MG63 (cell line): ENCODE measurements around the gene INSC. TPM values are rescaled to one million over a fixed set of nuclear protein-coding genes. Genes with fewer than 3 reads are reported as not detected.
A peak's percentile ranks its signal among the peaks of the same experiment; 100 is the strongest.
"Not testable (repeated sequence)": the region's sequence is repeated elsewhere in the genome, so short reads cannot be mapped to it uniquely, and the experiment has no call there.

Experiments used
- DNase-seq: peaks from one replicate; pipeline ENCODE4 v3.0.0-alpha.2; 2020
- H3K27me3 ChIP-seq: fragments of 250-450 bp; sonication (Bioruptor Pico); 2 replicates; pipeline ENCODE4 v1.5.1; 2020; ENCODE audit warnings: mild to moderate bottlenecking, moderate library complexity
- H3K36me3 ChIP-seq: fragments of 250-450 bp; sonication (Bioruptor Pico); 2 replicates; pipeline ENCODE4 v1.5.1; 2020; ENCODE audit warnings: mild to moderate bottlenecking, moderate library complexity
- H3K4me3 ChIP-seq: fragments of 250-450 bp; sonication (Bioruptor Pico); 2 replicates; pipeline ENCODE4 v1.5.1; 2020; ENCODE audit warnings: mild to moderate bottlenecking, moderate library complexity
- H3K9me3 ChIP-seq: fragments of 250-450 bp; sonication (Bioruptor Pico); 2 replicates; pipeline ENCODE4 v1.5.1; 2020; ENCODE audit warnings: mild to moderate bottlenecking, moderate library complexity
- total RNA-seq: library from RNA; depleted of rRNA; stranded (reverse); fragments of >200 nt; shearing (Covaris generic); gene quantifications from 2 replicates; pipeline ENCODE4 v1.2.3, GENCODE V29; 2014; ENCODE audit warnings: low replicate concordance; rRNA removed

INSC gene, protein sequence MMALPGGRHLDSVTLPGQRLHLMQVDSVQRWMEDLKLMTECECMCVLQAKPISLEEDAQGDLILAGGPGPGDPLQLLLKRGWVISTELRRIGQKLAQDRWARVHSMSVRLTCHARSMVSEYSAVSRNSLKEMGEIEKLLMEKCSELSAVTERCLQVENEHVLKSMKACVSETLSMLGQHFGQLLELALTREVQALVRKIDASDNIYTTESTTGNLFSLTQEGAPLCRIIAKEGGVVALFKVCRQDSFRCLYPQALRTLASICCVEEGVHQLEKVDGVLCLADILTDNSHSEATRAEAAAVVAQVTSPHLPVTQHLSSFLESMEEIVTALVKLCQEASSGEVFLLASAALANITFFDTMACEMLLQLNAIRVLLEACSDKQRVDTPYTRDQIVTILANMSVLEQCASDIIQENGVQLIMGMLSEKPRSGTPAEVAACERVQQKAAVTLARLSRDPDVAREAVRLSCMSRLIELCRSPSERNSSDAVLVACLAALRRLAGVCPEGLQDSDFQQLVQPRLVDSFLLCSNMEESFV
- 4.1 and 6.2 TPM in 2 replicates for total RNA-seq

DNA sequence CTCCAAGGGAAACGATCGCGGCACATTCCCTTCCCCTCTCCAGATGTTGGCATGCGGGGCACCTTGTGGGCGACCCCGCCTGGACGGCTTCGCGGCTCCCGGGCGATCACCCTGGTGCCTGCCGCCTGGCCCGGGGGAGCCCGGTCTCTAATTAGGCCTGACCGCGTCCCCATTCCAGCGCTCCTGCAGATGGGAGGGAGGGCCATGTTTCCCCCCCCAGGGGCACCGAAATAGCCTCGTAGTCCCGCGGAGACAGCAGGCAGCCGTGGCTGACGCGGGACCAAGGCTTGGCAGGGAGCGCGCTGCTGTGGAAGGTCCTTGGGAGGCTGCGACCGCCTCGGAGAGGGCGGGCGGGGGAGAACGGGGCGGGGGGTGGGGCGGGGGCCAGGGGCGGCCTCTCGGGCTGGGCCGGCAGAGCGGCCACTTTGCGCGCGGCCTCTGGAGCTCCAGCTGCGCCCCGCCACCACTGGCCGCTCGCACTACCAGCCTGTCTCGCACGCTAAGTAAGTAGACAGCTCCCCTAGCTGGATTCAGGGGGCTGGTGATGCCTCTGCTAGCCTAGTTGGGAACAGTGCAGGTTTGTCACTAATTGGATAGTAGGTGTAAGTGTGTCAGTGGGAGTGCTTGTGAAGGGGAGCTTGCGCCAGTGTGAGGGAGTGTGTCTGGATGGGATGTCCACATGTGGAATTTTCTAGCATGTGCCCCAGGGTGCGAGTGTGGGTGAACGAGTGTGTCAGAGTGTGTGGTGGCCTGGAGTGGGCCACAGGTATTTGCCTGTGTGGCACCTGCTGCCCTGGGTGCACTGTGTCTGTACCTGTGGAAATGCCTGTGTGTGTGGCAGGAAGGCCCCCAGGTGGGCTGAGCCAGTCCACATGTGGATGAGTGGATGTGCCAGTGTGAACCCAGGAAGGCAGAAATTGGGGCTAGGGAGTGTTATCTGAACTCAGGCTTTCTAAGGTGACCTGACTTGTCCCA, at the start of gene INSC:
Gene INSC (plus strand): TSS at position 423 of the 975 bp plus-strand sequence. CDS start 34,252 bp downstream, outside the sequence.
- H3K9me3 ChIP-seq, result no peaks in the 10 kb centered on the region
- no peaks in the 10 kb centered on the region for H3K27me3 ChIP-seq
- H3K36me3 ChIP-seq, result no peaks in the 10 kb centered on the region
- H3K4me3 ChIP-seq, result peak within 1 kb of the TSS; percentile 22
- DNase-seq, result peak; percentile 18

DNA sequence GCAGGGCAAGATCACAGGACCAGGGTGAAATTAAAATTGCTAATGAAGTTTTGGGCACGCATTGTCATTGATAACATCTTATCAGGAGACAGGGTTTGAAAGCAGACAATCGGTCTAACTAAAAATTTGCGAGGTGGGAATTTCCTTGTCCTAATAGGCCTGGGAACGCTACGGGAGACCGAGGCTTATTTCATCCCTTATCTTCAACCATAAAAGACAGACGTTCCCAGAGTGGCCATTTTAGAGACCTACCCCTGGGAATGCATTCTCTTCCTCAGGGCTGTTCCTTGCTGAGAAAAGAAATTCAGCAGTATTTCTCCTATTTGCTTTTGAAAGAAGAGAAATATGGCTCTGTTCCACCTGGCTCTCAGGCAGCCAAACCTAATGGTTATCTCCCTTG, 45.0 kb upstream of the INSC start:
- not testable (repeated sequence) for H3K9me3 ChIP-seq, H3K27me3 ChIP-seq, H3K36me3 ChIP-seq, H3K4me3 ChIP-seq, DNase-seq

GRCh38 chr11:15071556-15072255, 43.0 kb upstream of the INSC start:
- Histone ChIP-seq H3K9me3 (no peaks in the 10 kb centered on the region), H3K36me3 (no peaks in the 10 kb centered on the region), H3K27me3 (peaks cover 6% of the 10 kb centered on the region), H3K4me3 (no peak overlapping the region)
- DNase-seq, result no peak

- H3K36me3 ChIP-seq, result no peaks in the 10 kb centered on the region
- H3K4me3 ChIP-seq, result no peak overlapping the region
- H3K27me3 ChIP-seq, result peaks cover 6% of the 10 kb centered on the region
- no peak for DNase-seq
- H3K9me3 ChIP-seq, result no peaks in the 10 kb centered on the region
Observed at GRCh38 chr11:15072551-15073143, 42.1 kb upstream of the INSC start.

- Histone ChIP-seq H3K4me3 (peak within 1 kb of the TSS; percentile 6; the same call in 1 of the 2 replicates), H3K9me3 (no peaks in the 10 kb centered on the region)
- peak; percentile 23 for DNase-seq
Observed at GRCh38 chr11:15073361-15074205, 41.1 kb upstream of the INSC start, which contains the start of gene CALCB. Gene CALCB, plus strand, starts transcription at chr11:15073593. Its CDS starts 1,126 bp downstream, at chr11:15074719.

DNA sequence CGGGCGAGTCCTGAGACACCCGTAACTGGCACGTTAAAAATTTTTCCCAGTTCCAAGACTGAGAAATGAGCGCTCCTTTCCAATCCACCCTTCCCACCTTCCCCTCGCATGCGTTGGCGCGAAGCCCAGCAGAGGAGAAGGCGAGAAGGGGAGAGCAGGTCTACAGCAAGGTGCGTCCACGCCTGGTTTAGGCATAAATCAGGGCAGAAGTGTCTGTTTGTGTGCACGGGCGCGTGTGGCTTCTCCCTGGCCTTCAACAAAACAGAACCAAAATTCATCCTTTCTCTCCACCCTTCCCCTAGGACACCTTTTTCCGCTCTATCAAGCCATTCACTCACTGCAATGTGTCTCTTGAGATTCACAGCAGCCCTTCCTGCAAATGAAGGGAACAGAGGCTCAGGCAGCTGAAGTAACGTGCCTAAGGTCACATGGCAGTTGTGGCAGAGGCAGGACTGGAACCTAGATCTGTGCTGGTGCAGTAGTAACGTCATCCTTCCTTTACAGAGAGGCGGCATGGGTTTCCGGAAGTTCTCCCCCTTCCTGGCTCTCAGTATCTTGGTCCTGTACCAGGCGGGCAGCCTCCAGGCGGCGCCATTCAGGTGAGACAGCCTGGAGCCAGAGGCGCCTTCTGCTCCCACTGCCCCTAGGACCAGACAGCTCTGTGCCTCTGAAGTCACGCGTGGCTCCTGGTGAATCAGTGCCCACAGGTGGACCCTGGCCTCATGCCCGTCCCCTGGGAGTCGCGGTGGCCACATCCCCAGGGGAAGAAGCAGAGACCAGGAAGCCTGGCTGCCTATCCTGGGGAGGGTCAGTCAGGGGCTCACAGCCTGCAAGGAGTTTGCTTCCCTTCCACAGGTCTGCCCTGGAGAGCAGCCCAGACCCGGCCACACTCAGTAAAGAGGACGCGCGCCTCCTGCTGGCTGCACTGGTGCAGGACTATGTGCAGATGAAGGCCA, 40.2 kb upstream of the INSC start:
- Histone ChIP-seq H3K4me3 (no peak overlapping the region), H3K27me3 (peaks cover 6% of the 10 kb centered on the region), H3K9me3 (no peaks in the 10 kb centered on the region), H3K36me3 (no peaks in the 10 kb centered on the region)
- DNase-seq, result peak; percentile 64

More at GRCh38 chr11:15073361-15074205, 41.1 kb upstream of the INSC start, which contains the start of gene CALCB:
- Histone ChIP-seq H3K27me3 (peaks cover 6% of the 10 kb centered on the region), H3K36me3 (no peaks in the 10 kb centered on the region)

DNA sequence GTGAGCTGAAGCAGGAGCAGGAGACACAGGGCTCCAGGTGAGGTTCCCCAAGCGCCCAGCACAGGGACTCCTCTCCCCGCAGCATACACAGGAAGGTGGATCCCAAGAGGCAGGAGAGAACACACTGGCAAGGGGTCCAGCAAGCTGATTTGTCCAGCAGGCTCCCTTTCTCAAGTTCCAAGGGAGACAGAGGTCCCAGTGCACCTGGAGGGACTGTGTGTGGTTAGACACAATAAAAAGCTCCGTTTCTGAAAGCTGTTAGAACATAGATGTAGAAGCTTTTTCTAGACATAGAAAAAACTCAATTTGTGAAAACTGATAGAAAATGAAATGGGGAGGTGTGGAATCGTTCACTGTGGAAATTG, 39.6 kb upstream of the INSC start:
- Histone ChIP-seq H3K27me3 (peaks cover 6% of the 10 kb centered on the region), H3K9me3 (no peaks in the 10 kb centered on the region), H3K36me3 (no peaks in the 10 kb centered on the region), H3K4me3 (no peak overlapping the region)
- no peak for DNase-seq

DNA sequence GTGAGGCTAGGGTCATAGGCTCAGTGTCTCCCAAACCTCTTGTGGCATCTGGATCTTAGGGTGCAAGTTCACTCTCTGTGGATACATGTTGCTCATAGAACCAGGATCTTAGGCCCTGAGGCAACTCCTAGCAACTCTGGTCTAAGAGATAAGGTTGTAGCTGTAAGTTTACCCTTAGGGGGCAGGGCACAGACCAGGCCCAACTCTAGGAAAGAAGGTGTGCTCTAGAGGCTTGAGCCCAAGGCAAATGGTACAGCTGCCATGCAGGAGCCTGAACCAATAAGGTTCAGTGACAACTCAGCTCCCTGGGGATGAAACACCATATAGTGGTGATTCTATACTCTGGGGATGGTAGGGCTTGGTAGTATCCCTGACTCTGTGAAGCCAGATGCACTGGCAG, 23.5 kb upstream of the INSC start:
- Histone ChIP-seq H3K4me3 (no peak overlapping the region), H3K36me3 (no peaks in the 10 kb centered on the region), H3K9me3 (no peaks in the 10 kb centered on the region), H3K27me3 (no peaks in the 10 kb centered on the region)
- DNase-seq, result no peak

GRCh38 chr11:15091625-15092024, 23.1 kb upstream of the INSC start:
- no peaks in the 10 kb centered on the region for H3K36me3 ChIP-seq
- H3K4me3 ChIP-seq, result no peak overlapping the region
- no peak for DNase-seq
- H3K27me3 ChIP-seq, result no peaks in the 10 kb centered on the region
- no peaks in the 10 kb centered on the region for H3K9me3 ChIP-seq

DNA sequence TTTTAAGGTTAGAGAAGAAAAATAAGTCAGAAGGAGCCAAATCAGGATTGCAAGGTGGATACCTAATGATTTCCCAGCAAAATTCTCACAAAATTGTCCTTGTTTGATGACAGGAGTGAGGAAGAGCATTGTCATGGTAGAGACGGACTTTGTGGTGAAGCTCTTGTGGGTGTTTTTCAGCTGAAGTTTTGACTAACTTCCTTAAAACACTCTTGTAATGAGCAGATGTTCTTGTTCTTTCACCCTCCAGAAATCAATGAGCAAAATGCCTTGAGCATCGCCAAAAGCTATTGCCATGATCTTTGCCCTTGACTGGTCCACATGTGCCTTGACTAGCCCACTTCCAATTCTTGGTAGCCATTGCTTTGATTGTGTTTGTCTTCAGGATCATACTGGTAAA, 21.3 kb upstream of the INSC start:
- no peaks in the 10 kb centered on the region for H3K9me3 ChIP-seq
- no peaks in the 10 kb centered on the region for H3K27me3 ChIP-seq
- no peak for DNase-seq
- H3K36me3 ChIP-seq, result no peaks in the 10 kb centered on the region
- no peak overlapping the region for H3K4me3 ChIP-seq

GRCh38 chr11:15095736-15096228, 18.9 kb upstream of the INSC start:
- Histone ChIP-seq H3K4me3 (no peak overlapping the region), H3K27me3 (no peaks in the 10 kb centered on the region), H3K9me3 (no peaks in the 10 kb centered on the region), H3K36me3 (no peaks in the 10 kb centered on the region)
- DNase-seq, result no peak

DNA sequence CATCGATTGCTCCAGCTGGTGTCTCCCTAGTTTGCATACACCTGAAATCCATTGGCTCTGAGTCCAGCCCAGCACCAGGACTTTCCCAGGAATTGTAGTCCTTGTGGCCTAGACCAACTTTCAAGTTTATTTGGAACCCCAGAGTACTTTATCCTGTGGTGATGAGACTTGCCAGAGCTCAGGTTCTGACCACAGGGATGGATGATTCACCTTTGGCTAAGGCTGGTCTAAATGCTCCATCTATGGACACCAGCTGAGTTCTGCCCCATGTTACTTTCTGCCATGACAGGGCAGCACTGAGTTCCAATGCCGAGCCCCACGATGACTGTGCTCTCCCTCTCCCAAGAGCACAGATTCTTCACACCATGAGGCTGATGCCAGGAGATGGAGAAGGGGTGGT, 17.3 kb upstream of the INSC start:
- H3K27me3 ChIP-seq, result no peaks in the 10 kb centered on the region
- H3K9me3 ChIP-seq, result no peaks in the 10 kb centered on the region
- H3K36me3 ChIP-seq, result no peaks in the 10 kb centered on the region
- DNase-seq, result no peak
- H3K4me3 ChIP-seq, result no peak overlapping the region

GRCh38 chr11:15099267-15099666, 15.5 kb upstream of the INSC start:
- DNase-seq, result no peak

DNA sequence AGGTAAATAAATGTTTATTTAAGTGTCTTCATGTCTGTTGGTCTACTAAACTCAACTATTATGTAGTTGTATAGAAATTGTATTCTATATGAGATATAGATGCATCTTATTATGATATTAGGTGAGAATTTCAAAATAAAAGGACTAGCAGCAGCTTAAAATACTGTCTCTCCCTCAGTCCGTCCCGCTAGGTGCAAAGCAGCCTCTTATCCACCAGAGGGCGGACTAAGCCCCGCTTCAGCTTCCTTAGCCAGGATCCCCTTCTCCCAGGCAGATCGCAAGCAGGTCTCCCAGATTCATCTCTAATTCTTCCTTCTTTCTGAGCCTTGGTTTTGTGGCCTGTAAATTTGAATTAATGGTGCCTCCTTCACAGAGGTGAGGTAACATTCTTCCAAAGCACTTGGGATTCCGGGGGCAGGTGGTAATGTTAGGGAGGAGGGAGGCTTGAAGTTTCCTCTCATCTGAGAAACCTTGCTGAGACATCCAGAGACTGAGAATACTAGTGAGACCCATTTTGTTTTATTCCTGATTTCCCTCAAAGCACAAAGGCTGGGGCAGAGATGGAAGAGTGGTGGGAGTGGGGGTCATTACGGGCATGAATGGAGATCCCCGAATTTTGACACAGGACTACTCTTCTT, 13.5 kb upstream of the INSC start:
- H3K36me3 ChIP-seq, result no peaks in the 10 kb centered on the region
- H3K27me3 ChIP-seq, result no peaks in the 10 kb centered on the region
- H3K9me3 ChIP-seq, result no peaks in the 10 kb centered on the region; the same call in 1 of the 2 replicates
- no peak overlapping the region for H3K4me3 ChIP-seq
- peak; percentile 43 for DNase-seq

More at GRCh38 chr11:15099267-15099666, 15.5 kb upstream of the INSC start:
- Histone ChIP-seq H3K4me3 (no peak overlapping the region), H3K9me3 (no peaks in the 10 kb centered on the region; the same call in 1 of the 2 replicates), H3K27me3 (no peaks in the 10 kb centered on the region), H3K36me3 (no peaks in the 10 kb centered on the region)
